Measurements from ENCODE around the gene LRRC75A.
"Not testable (repeated sequence)": the region's sequence is repeated elsewhere in the genome, so short reads cannot be mapped to it uniquely, and the experiment has no call there.

The LRRC75A gene

DNA sequence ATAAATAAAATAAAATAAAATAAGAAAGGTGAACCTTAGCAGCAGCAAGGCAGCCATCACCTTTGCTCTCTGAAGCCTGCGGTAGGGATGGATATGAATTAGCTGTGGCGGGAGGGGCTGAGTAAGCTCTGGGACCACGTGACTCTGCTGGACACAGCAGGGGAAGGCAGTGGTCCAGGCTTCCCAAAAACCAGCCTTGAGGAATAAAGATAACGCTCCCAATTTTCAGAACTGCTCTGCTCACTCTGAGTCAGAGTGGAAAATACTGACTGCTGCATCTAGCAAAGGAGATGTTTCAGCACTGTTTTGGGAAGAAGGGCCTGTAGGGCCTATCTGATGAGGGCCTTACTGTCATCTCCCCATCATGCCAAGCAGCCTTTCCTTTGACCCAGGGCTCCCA, 96.1 kb downstream of the LRRC75A start:
- DNase-seq, result not testable (repeated sequence)

DNA sequence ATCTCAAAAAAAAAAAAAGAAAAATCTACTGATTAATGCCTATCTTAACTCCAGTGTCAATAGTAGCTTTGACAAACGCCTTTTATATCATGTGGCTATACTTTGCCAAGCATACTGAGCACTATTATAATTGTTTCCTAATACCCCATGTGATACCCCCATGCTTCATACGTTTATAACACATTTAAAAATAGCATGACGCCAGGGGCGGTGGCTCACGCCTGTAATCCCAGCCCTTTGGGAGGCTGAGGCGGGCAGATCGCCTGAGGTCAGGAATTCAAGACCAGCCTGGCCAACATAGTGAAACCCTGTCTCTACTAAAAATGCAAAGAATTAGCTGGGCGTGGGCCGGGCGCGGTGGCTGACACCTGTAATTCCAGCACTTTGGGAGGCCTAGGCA, 99.5 kb downstream of the LRRC75A start:
- not testable (repeated sequence) for DNase-seq
